Measurements from ENCODE around the gene CMTM4. TPM values are rescaled to one million over a fixed set of nuclear protein-coding genes. Genes with fewer than 3 reads are reported as not detected.

The CMTM4 gene
- total and polyA plus RNA-seq, 2 donors (not counting 1 experiment from before 2014, with no cell fraction given), result 0.06 to 0.59 TPM

GRCh38 chr16:66617010-66617434 lies 79.5 kb downstream of the CMTM4 start:
- no peaks in the 10 kb centered on the region for H3K9me3 Mint-ChIP-seq (ENCODE audit: insufficient read depth)
- Histone ChIP-seq H3K4me3 (ENCODE audit: control extremely low read depth in 1 of 5, extremely low read depth in 1 of 5, insufficient read depth in 1 of 5, low read depth in 2 of 5, low read length in 4 of 5) (no peak overlapping the region), H3K36me3 (replicated peaks in 1 of 2; ENCODE audit: control extremely low read depth in 1 of 2, control insufficient read depth in 1 of 2, extremely low read depth in 1 of 2, insufficient read depth in 2 of 2, low read length in 1 of 2) (no peaks in the 10 kb centered on the region), H3K79me2 (ENCODE audit: control insufficient read depth, insufficient read depth, low read length) (no peaks in the 10 kb centered on the region), H3K9me3 (ENCODE audit: control extremely low read depth in 1 of 3, control insufficient read depth in 2 of 3, insufficient read depth in 1 of 3, low read length in 2 of 3) (no peaks in the 10 kb centered on the region), H3K4me2 (replicated peaks; ENCODE audit: low read depth, low read length, poor library complexity, severe bottlenecking) (no peak overlapping the region), H3K27ac (ENCODE audit: low read length in 2 of 2) (no peak overlapping the region), H3K4me1 (ENCODE audit: control insufficient read depth in 2 of 2, insufficient read depth in 2 of 2, low read length in 2 of 2) (no peaks in the 10 kb centered on the region), H3K9ac (ENCODE audit: low read length) (no peak overlapping the region), H2AFZ (ENCODE audit: insufficient read depth, low read depth, low read length, poor library complexity, severe bottlenecking) (no peak overlapping the region), H3K27me3 (replicated peaks in 1 of 4; ENCODE audit: control extremely low read depth in 1 of 4, control insufficient read depth in 3 of 4, insufficient read depth in 4 of 4, low read length in 3 of 4) (peaks cover 0 to 7% (median 3%) of the 10 kb centered on the region in 4 experiments), H4K20me1 (ENCODE audit: control insufficient read depth, insufficient read depth, low read length, poor library complexity, severe bottlenecking) (no peaks in the 10 kb centered on the region)
- no peaks in the 10 kb centered on the region for H3K4me1 Mint-ChIP-seq
- ChIA-PET CTCF (interaction anchor here (1.6 to 1.8 kb wide), 2 partner anchors 9 to 34 kb away, joined by 4 to 7 read pairs; no protein-coding TSS in a partner anchor), POLR2A (no interaction called here)
- H3K27me3 Mint-ChIP-seq, result peaks cover 32% of the 10 kb centered on the region
- no peak for ATAC-seq (ENCODE audit: low read depth)
- TF ChIP-seq, protein P1, sequence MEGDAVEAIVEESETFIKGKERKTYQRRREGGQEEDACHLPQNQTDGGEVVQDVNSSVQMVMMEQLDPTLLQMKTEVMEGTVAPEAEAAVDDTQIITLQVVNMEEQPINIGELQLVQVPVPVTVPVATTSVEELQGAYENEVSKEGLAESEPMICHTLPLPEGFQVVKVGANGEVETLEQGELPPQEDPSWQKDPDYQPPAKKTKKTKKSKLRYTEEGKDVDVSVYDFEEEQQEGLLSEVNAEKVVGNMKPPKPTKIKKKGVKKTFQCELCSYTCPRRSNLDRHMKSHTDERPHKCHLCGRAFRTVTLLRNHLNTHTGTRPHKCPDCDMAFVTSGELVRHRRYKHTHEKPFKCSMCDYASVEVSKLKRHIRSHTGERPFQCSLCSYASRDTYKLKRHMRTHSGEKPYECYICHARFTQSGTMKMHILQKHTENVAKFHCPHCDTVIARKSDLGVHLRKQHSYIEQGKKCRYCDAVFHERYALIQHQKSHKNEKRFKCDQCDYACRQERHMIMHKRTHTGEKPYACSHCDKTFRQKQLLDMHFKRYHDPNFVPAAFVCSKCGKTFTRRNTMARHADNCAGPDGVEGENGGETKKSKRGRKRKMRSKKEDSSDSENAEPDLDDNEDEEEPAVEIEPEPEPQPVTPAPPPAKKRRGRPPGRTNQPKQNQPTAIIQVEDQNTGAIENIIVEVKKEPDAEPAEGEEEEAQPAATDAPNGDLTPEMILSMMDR (IDR thresholded peaks at IDR 0.05), result no peak
- no peak for TF ChIP-seq EZH2 (IDR thresholded peaks at IDR 0.05; ENCODE audit: borderline replicate concordance, insufficient read depth, low read depth, low read length, poor library complexity, severe bottlenecking)
- no peak overlapping the region for H3K4me3 Mint-ChIP-seq
- no CpG with 5 or more reads among the region's 2 CpGs for WGBS (ENCODE audit: insufficient coverage)
- DNase-seq, result no peak
- intact Hi-C loops (cut with micrococcal nuclease), result no loop called here
- no peak overlapping the region for H3K27ac Mint-ChIP-seq

- Histone ChIP-seq H3K36me3 (replicated peaks in 1 of 2; ENCODE audit: control extremely low read depth in 1 of 2, control insufficient read depth in 1 of 2, extremely low read depth in 1 of 2, insufficient read depth in 2 of 2, low read length in 1 of 2) (no peaks in the 10 kb centered on the region), H3K9ac (ENCODE audit: low read length) (no peak overlapping the region), H3K4me2 (replicated peaks; ENCODE audit: low read depth, low read length, poor library complexity, severe bottlenecking) (no peak overlapping the region), H3K4me3 (ENCODE audit: control extremely low read depth in 1 of 5, extremely low read depth in 1 of 5, insufficient read depth in 1 of 5, low read depth in 2 of 5, low read length in 4 of 5) (no peak overlapping the region), H3K9me3 (ENCODE audit: control extremely low read depth in 1 of 3, control insufficient read depth in 2 of 3, insufficient read depth in 1 of 3, low read length in 2 of 3) (no peaks in the 10 kb centered on the region), H3K27me3 (replicated peaks in 1 of 4; ENCODE audit: control extremely low read depth in 1 of 4, control insufficient read depth in 3 of 4, insufficient read depth in 4 of 4, low read length in 3 of 4) (peaks cover 0 to 6% (median 3%) of the 10 kb centered on the region in 4 experiments), H3K79me2 (ENCODE audit: control insufficient read depth, insufficient read depth, low read length) (no peaks in the 10 kb centered on the region), H4K20me1 (ENCODE audit: control insufficient read depth, insufficient read depth, low read length, poor library complexity, severe bottlenecking) (no peaks in the 10 kb centered on the region), H3K4me1 (ENCODE audit: control insufficient read depth in 2 of 2, insufficient read depth in 2 of 2, low read length in 2 of 2) (no peaks in the 10 kb centered on the region), H3K27ac (ENCODE audit: low read length in 2 of 2) (no peak overlapping the region), H2AFZ (ENCODE audit: insufficient read depth, low read depth, low read length, poor library complexity, severe bottlenecking) (no peak overlapping the region)
- H3K27ac Mint-ChIP-seq, result no peak overlapping the region
- H3K27me3 Mint-ChIP-seq, result peaks cover 28% of the 10 kb centered on the region
- H3K4me1 Mint-ChIP-seq, result no peaks in the 10 kb centered on the region
- no peaks in the 10 kb centered on the region for H3K9me3 Mint-ChIP-seq (ENCODE audit: insufficient read depth)
- TF ChIP-seq, protein P1 (IDR thresholded peaks at IDR 0.05), result no peak
- TF ChIP-seq EZH2 (IDR thresholded peaks at IDR 0.05; ENCODE audit: borderline replicate concordance, insufficient read depth, low read depth, low read length, poor library complexity, severe bottlenecking), result no peak
- DNase-seq (no peak), ATAC-seq (ENCODE audit: low read depth) (no peak)
- ChIA-PET CTCF (interaction anchor here (1.6 kb wide), 1 partner anchor 34 kb away, joined by 4 read pairs; no protein-coding TSS in a partner anchor), POLR2A (no interaction called here)
- 97% methylated on average over 7 of the region's 9 CpGs for WGBS (ENCODE audit: insufficient coverage)
- intact Hi-C loops (cut with micrococcal nuclease), result no loop called here
- H3K4me3 Mint-ChIP-seq, result no peak overlapping the region
These were observed 80.0 kb downstream of the CMTM4 start for GRCh38 chr16:66616592-66616991.

Measured in B cell (primary cell).